Measurements from ENCODE around the gene RAB40C. TPM values are rescaled to one million over a fixed set of nuclear protein-coding genes. Genes with fewer than 3 reads are reported as not detected.

RAB40C gene
- total RNA-seq, 1 experiment from 2014 or later, result 5.5 TPM

Other genes starting within 250 kb of the RAB40C start
- gene AXIN1, start 237.3 kb upstream of the RAB40C start, total RNA-seq (2014; rRNA removed; shearing (Covaris generic)), result 5.8 and 8.3 TPM in 2 replicates
- 119 and 138 TPM in 2 replicates for gene MRPL28, start 219.5 kb upstream of the RAB40C start, total RNA-seq (2014; rRNA removed; shearing (Covaris generic))
- 20.2 and 25.8 TPM in 2 replicates for gene PGAP6, start 208.1 kb upstream of the RAB40C start, total RNA-seq (2014; rRNA removed; shearing (Covaris generic))
- 72.3 and 76.0 TPM in 2 replicates for gene NME4, start 192.9 kb upstream of the RAB40C start, total RNA-seq (2014; rRNA removed; shearing (Covaris generic))
- gene DECR2, start 188.2 kb upstream of the RAB40C start, total RNA-seq (2014; rRNA removed; shearing (Covaris generic)), result 8.9 and 10.1 TPM in 2 replicates
- gene RAB11FIP3, start 164.4 kb upstream of the RAB40C start, total RNA-seq (2014; rRNA removed; shearing (Covaris generic)), result 6.5 and 10.1 TPM in 2 replicates
- gene CAPN15, start 62.4 kb upstream of the RAB40C start, total RNA-seq (2014; rRNA removed; shearing (Covaris generic)), result 7.1 and 14.9 TPM in 2 replicates
- not detected in 2 replicates for gene PRR35, start 29.7 kb upstream of the RAB40C start, total RNA-seq (2014; rRNA removed; shearing (Covaris generic))
- 0.24 and 0.29 TPM in 2 replicates for gene NHLRC4, start 23.1 kb upstream of the RAB40C start, total RNA-seq (2014; rRNA removed; shearing (Covaris generic))
- 14.9 and 16.2 TPM in 2 replicates for gene PIGQ, start 20.1 kb upstream of the RAB40C start, total RNA-seq (2014; rRNA removed; shearing (Covaris generic))
- 0.10 TPM in 1 of 2 replicates, not detected in the other for gene WFIKKN1, start 40.9 kb downstream of the RAB40C start, total RNA-seq (2014; rRNA removed; shearing (Covaris generic))
- gene METTL26, start 46.2 kb downstream of the RAB40C start, total RNA-seq (2014; rRNA removed; shearing (Covaris generic)), result 117 and 142 TPM in 2 replicates
- gene MCRIP2, start 51.8 kb downstream of the RAB40C start, total RNA-seq (2014; rRNA removed; shearing (Covaris generic)), result 18.6 and 21.3 TPM in 2 replicates
- 5.6 and 7.3 TPM in 2 replicates for gene WDR90, start 59.3 kb downstream of the RAB40C start, total RNA-seq (2014; rRNA removed; shearing (Covaris generic))
- gene RHOT2, start 78.1 kb downstream of the RAB40C start, total RNA-seq (2014; rRNA removed; shearing (Covaris generic)), result 23.7 and 24.2 TPM in 2 replicates
- gene RHBDL1, start 85.6 kb downstream of the RAB40C start, total RNA-seq (2014; rRNA removed; shearing (Covaris generic)), result 0.72 TPM in 1 of 2 replicates, not detected in the other
- gene STUB1, start 90.3 kb downstream of the RAB40C start, total RNA-seq (2014; rRNA removed; shearing (Covaris generic)), result 136 and 183 TPM in 2 replicates
- gene JMJD8, start 94.3 kb downstream of the RAB40C start, total RNA-seq (2014; rRNA removed; shearing (Covaris generic)), result 38.4 and 47.1 TPM in 2 replicates
- 2.0 and 2.6 TPM in 2 replicates for gene WDR24, start 100.3 kb downstream of the RAB40C start, total RNA-seq (2014; rRNA removed; shearing (Covaris generic))
- gene FBXL16, start 115.7 kb downstream of the RAB40C start, total RNA-seq (2014; rRNA removed; shearing (Covaris generic)), result 0.24 TPM in 1 of 2 replicates, not detected in the other
- gene METRN, start 125.1 kb downstream of the RAB40C start, total RNA-seq (2014; rRNA removed; shearing (Covaris generic)), result 39.2 and 57.1 TPM in 2 replicates
- gene ANTKMT, start 131.1 kb downstream of the RAB40C start, total RNA-seq (2014; rRNA removed; shearing (Covaris generic)), result 18.0 and 26.3 TPM in 2 replicates
- gene CCDC78, start 136.4 kb downstream of the RAB40C start, total RNA-seq (2014; rRNA removed; shearing (Covaris generic)), result under 0.01 and 0.12 TPM in 2 replicates
- 3.3 and 4.0 TPM in 2 replicates for gene HAGHL, start 137.0 kb downstream of the RAB40C start, total RNA-seq (2014; rRNA removed; shearing (Covaris generic))
- 15.3 and 21.7 TPM in 2 replicates for gene CIAO3, start 150.9 kb downstream of the RAB40C start, total RNA-seq (2014; rRNA removed; shearing (Covaris generic))
- 0.10 TPM in 1 of 2 replicates, not detected in the other for gene MSLN, start 170.7 kb downstream of the RAB40C start, total RNA-seq (2014; rRNA removed; shearing (Covaris generic))
- 12.6 and 21.0 TPM in 2 replicates for gene RPUSD1, start 198.3 kb downstream of the RAB40C start, total RNA-seq (2014; rRNA removed; shearing (Covaris generic))
- 11.7 and 17.5 TPM in 2 replicates for gene CHTF18, start 198.6 kb downstream of the RAB40C start, total RNA-seq (2014; rRNA removed; shearing (Covaris generic))
- gene GNG13, start 210.7 kb downstream of the RAB40C start, total RNA-seq (2014; rRNA removed; shearing (Covaris generic)), result not detected in 2 replicates

Data from RPMI7951 (cell line).